Measurements from ENCODE around the gene FXR1.

GRCh38 chr3:180910823-180911222 lies 1.6 kb upstream of the FXR1 start:
- TF ChIP-seq POLR2A (IDR thresholded peaks at IDR 0.05) (no peak), CTCF (IDR thresholded peaks at IDR 0.05) (no peak), POLR2AphosphoS5 (IDR thresholded peaks at IDR 0.05) (no peak)

Measured in breast epithelium (tissue), 3 donors.